Measurements from ENCODE around the gene PDE4D. TPM values are rescaled to one million over a fixed set of nuclear protein-coding genes. Genes with fewer than 3 reads are reported as not detected.
"Not testable (repeated sequence)": the region's sequence is repeated elsewhere in the genome, so short reads cannot be mapped to it uniquely, and the experiment has no call there.

Gene PDE4D
- total RNA-seq, 1 experiment from 2014 or later: 3.3 TPM

- peaks cover 61% of the 10 kb centered on the region for H3K36me3 Mint-ChIP-seq
- no peak for TF ChIP-seq FOXK1 (CRISPR knock-in tag; IDR thresholded peaks at IDR 0.05)
- no peak for TF ChIP-seq CREB1 (CRISPR knock-in tag; IDR thresholded peaks at IDR 0.05)
- TF ChIP-seq NFYB (CRISPR knock-in tag; conservative IDR thresholded peaks at IDR 0.05; ENCODE audit: low read depth): no peak
- TF ChIP-seq, protein P1, sequence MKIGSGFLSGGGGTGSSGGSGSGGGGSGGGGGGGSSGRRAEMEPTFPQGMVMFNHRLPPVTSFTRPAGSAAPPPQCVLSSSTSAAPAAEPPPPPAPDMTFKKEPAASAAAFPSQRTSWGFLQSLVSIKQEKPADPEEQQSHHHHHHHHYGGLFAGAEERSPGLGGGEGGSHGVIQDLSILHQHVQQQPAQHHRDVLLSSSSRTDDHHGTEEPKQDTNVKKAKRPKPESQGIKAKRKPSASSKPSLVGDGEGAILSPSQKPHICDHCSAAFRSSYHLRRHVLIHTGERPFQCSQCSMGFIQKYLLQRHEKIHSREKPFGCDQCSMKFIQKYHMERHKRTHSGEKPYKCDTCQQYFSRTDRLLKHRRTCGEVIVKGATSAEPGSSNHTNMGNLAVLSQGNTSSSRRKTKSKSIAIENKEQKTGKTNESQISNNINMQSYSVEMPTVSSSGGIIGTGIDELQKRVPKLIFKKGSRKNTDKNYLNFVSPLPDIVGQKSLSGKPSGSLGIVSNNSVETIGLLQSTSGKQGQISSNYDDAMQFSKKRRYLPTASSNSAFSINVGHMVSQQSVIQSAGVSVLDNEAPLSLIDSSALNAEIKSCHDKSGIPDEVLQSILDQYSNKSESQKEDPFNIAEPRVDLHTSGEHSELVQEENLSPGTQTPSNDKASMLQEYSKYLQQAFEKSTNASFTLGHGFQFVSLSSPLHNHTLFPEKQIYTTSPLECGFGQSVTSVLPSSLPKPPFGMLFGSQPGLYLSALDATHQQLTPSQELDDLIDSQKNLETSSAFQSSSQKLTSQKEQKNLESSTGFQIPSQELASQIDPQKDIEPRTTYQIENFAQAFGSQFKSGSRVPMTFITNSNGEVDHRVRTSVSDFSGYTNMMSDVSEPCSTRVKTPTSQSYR (CRISPR knock-in tag; IDR thresholded peaks at IDR 0.05): no peak
- no peak for TF ChIP-seq TCF7 (CRISPR knock-in tag; IDR thresholded peaks at IDR 0.05; ENCODE audit: low read depth)
- TF ChIP-seq ATF6 (CRISPR knock-in tag; IDR thresholded peaks at IDR 0.05): no peak
- TF ChIP-seq, protein P2, sequence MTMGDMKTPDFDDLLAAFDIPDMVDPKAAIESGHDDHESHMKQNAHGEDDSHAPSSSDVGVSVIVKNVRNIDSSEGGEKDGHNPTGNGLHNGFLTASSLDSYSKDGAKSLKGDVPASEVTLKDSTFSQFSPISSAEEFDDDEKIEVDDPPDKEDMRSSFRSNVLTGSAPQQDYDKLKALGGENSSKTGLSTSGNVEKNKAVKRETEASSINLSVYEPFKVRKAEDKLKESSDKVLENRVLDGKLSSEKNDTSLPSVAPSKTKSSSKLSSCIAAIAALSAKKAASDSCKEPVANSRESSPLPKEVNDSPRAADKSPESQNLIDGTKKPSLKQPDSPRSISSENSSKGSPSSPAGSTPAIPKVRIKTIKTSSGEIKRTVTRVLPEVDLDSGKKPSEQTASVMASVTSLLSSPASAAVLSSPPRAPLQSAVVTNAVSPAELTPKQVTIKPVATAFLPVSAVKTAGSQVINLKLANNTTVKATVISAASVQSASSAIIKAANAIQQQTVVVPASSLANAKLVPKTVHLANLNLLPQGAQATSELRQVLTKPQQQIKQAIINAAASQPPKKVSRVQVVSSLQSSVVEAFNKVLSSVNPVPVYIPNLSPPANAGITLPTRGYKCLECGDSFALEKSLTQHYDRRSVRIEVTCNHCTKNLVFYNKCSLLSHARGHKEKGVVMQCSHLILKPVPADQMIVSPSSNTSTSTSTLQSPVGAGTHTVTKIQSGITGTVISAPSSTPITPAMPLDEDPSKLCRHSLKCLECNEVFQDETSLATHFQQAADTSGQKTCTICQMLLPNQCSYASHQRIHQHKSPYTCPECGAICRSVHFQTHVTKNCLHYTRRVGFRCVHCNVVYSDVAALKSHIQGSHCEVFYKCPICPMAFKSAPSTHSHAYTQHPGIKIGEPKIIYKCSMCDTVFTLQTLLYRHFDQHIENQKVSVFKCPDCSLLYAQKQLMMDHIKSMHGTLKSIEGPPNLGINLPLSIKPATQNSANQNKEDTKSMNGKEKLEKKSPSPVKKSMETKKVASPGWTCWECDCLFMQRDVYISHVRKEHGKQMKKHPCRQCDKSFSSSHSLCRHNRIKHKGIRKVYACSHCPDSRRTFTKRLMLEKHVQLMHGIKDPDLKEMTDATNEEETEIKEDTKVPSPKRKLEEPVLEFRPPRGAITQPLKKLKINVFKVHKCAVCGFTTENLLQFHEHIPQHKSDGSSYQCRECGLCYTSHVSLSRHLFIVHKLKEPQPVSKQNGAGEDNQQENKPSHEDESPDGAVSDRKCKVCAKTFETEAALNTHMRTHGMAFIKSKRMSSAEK (CRISPR knock-in tag; IDR thresholded peaks at IDR 0.05; ENCODE audit: borderline replicate concordance): no peak
- peaks cover 91% of the 10 kb centered on the region for H3K9me3 Mint-ChIP-seq
- POLR2A ChIA-PET: no interaction called here
- H3K27me3 Mint-ChIP-seq (ENCODE audit: low read depth): peaks cover 7% of the 10 kb centered on the region; the same call in 1 of the 2 replicates
- no peak overlapping the region for H3K27ac Mint-ChIP-seq
- CTCF ChIA-PET: no interaction called here
- H3K4me1 Mint-ChIP-seq: no peaks in the 10 kb centered on the region
- no peak overlapping the region for H3K4me3 Mint-ChIP-seq
- DNase-seq (ENCODE audit: low spot score): no peak
- no peak for ATAC-seq
Measured at GRCh38 chr5:59407967-59408366, 485.6 kb downstream of the PDE4D start.

GRCh38 chr5:59401637-59402036 is 491.9 kb downstream of the PDE4D start:
- DNase-seq (ENCODE audit: low spot score) (no peak), ATAC-seq (no peak)
- H3K9me3 Mint-ChIP-seq: peaks cover 31% of the 10 kb centered on the region
- peaks cover 13% of the 10 kb centered on the region for H3K36me3 Mint-ChIP-seq
- TF ChIP-seq, protein P3, sequence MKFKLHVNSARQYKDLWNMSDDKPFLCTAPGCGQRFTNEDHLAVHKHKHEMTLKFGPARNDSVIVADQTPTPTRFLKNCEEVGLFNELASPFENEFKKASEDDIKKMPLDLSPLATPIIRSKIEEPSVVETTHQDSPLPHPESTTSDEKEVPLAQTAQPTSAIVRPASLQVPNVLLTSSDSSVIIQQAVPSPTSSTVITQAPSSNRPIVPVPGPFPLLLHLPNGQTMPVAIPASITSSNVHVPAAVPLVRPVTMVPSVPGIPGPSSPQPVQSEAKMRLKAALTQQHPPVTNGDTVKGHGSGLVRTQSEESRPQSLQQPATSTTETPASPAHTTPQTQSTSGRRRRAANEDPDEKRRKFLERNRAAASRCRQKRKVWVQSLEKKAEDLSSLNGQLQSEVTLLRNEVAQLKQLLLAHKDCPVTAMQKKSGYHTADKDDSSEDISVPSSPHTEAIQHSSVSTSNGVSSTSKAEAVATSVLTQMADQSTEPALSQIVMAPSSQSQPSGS (CRISPR knock-in tag; IDR thresholded peaks at IDR 0.05; ENCODE audit: borderline replicate concordance, low read depth): no peak
- TF ChIP-seq, protein P4, sequence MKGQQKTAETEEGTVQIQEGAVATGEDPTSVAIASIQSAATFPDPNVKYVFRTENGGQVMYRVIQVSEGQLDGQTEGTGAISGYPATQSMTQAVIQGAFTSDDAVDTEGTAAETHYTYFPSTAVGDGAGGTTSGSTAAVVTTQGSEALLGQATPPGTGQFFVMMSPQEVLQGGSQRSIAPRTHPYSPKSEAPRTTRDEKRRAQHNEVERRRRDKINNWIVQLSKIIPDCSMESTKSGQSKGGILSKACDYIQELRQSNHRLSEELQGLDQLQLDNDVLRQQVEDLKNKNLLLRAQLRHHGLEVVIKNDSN (CRISPR knock-in tag; IDR thresholded peaks at IDR 0.05): no peak
- TF ChIP-seq, protein P5, sequence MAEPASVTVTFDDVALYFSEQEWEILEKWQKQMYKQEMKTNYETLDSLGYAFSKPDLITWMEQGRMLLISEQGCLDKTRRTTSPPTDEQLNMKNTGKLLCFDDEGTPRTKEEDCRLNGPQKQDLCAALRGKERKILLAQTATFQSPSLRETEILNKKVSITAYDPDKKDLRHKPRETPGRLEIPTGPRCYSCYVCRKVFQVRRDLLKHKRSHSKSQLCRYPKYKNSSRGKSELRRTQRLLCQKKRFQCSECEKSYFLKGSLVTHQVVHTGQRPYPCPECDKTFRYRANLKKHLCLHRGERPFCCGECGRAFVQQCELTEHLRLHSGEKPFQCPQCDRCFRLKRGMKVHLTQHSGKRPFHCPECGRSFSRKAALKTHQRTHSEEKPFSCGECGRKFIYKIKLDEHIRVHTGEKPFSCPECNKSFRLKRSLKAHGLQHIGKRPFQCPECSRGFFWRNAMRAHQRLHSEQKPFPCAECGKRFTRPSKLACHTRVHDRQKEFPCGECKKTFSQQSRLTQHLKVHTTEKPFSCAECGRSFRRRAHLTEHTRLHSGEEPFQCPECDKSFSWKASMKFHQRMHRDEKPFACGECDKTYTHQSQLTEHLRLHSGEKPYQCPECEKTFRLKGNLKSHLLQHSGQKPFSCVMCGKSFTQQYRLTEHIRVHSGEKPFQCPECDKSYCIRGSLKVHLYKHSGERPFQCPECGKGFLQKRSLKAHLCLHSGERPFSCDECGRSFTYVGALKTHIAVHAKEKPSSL (CRISPR knock-in tag; conservative IDR thresholded peaks at IDR 0.05): no peak
- TF ChIP-seq, protein P6, sequence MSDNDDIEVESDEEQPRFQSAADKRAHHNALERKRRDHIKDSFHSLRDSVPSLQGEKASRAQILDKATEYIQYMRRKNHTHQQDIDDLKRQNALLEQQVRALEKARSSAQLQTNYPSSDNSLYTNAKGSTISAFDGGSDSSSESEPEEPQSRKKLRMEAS (CRISPR knock-in tag; IDR thresholded peaks at IDR 0.05): no peak
- TF ChIP-seq ZNF232 (CRISPR knock-in tag; IDR thresholded peaks at IDR 0.05) (no peak), HMGA2 (CRISPR knock-in tag; IDR thresholded peaks at IDR 0.05) (no peak), SMAD4 (CRISPR knock-in tag; IDR thresholded peaks at IDR 0.05) (no peak)
- no peak overlapping the region for H3K27ac Mint-ChIP-seq
- CTCF ChIA-PET: interaction anchor here (0.9 kb wide), 1 partner anchor 12 kb away, joined by 3 read pairs; no protein-coding TSS in a partner anchor
- H3K4me3 Mint-ChIP-seq: no peak overlapping the region
- H3K4me1 Mint-ChIP-seq: peaks cover 12% of the 10 kb centered on the region
- no peaks in the 10 kb centered on the region for H3K27me3 Mint-ChIP-seq (ENCODE audit: low read depth)
- POLR2A ChIA-PET: no interaction called here

- H3K27me3 Mint-ChIP-seq (ENCODE audit: low read depth); H3K27ac Mint-ChIP-seq; H3K4me1 Mint-ChIP-seq; H3K4me3 Mint-ChIP-seq; CTCF ChIA-PET; POLR2A ChIA-PET; ATAC-seq: not testable (repeated sequence)
- Mint-ChIP-seq H3K36me3 (peaks cover 10% of the 10 kb centered on the region), H3K9me3 (peaks cover 13% of the 10 kb centered on the region)
- peak; percentile 20 for DNase-seq (ENCODE audit: low spot score)
Measured at GRCh38 chr5:59394956-59395355, 498.6 kb downstream of the PDE4D start.
